Measurements from ENCODE around the gene BACH2. TPM values are rescaled to one million over a fixed set of nuclear protein-coding genes. Genes with fewer than 3 reads are reported as not detected.

BACH2 gene
- total RNA-seq, 1 donor from 2014 or later: 6.4 TPM

DNA sequence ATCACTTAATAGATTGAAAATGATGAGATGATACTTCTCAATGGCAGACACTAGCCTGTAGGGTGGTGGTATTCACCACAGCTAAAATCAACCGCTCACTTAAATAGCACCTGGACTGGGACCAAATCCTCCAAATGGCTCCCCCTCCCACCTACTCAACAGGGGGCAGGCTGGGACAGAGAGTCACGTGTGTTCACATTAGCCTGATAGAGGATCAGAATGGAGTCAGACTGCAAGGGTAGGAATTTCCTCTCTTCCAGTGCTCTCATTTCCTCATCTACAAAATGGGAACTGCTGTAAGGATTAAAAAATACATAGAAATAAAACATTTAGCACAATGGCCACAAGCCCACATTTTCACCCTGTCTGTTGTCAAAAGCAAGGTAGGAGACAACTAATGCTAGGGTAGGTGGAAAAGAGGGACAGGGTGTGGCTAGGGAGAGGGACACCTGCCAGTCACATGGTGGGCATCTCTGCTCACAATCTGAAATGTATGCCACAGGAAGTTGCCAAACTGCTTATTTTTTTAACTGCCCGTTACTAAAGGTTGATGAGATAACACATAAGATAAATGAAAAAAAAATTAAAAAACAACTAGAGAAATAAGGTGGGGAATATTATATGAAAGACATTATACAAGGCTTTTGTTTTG lies 55.3 kb downstream of the BACH2 start:
- DNase-seq (ENCODE audit: extremely low spot score in 2 of 2): no peak
- intact Hi-C loops (cut with DNase I): no loop called here
- Histone ChIP-seq H3K27ac (no peak overlapping the region), H3K9me3 (no peaks in the 10 kb centered on the region), H3K36me3 (no peaks in the 10 kb centered on the region), H3K27me3 (no peaks in the 10 kb centered on the region), H3K4me3 (no peak overlapping the region), H3K4me1 (no peaks in the 10 kb centered on the region)
- no peak for TF ChIP-seq POLR2AphosphoS5 (IDR thresholded peaks at IDR 0.05; ENCODE audit: insufficient read depth in 1 of 2, low read depth in 1 of 2)
- no peak for TF ChIP-seq POLR2A (IDR thresholded peaks at IDR 0.05)
- TF ChIP-seq, protein P1, sequence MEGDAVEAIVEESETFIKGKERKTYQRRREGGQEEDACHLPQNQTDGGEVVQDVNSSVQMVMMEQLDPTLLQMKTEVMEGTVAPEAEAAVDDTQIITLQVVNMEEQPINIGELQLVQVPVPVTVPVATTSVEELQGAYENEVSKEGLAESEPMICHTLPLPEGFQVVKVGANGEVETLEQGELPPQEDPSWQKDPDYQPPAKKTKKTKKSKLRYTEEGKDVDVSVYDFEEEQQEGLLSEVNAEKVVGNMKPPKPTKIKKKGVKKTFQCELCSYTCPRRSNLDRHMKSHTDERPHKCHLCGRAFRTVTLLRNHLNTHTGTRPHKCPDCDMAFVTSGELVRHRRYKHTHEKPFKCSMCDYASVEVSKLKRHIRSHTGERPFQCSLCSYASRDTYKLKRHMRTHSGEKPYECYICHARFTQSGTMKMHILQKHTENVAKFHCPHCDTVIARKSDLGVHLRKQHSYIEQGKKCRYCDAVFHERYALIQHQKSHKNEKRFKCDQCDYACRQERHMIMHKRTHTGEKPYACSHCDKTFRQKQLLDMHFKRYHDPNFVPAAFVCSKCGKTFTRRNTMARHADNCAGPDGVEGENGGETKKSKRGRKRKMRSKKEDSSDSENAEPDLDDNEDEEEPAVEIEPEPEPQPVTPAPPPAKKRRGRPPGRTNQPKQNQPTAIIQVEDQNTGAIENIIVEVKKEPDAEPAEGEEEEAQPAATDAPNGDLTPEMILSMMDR (IDR thresholded peaks at IDR 0.05): no peak

DNA sequence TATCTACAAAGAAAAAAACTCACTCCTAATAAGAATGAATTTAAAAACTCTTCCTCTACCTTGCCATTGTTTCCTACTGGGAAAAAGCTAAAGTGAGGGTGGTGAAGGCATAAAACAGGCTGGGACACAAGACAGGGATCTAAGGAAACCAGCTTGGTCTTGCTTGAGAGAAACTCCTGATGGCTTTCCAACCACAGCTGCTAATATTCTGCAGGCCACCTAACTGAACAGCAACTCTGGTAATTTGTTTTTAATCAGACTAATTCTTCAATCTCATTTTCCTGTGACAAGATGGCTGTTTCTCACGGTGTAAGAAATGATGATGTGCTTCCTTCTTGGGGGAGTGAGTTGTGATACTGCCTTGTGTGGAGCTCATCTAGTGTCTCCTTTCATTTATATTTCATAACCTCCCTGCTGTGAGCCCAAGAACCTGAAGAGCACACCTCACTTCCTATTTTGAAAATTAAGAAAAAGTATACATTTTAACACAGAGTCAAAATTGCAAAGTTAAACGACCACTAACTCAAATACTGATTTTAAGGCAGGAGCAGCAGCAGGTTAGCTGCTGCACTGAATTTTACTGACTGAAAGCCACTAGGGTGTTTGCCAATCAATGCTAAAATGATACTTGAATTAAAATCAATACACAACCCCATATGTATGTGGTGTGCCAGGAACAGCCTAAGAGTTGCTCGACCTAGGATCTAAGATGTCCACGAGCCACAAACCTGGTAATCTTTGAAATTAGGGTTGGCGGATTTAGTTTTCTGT lies 58.0 kb downstream of the BACH2 start:
- Histone ChIP-seq H3K4me1 (no peaks in the 10 kb centered on the region), H3K27me3 (no peaks in the 10 kb centered on the region), H3K4me3 (no peak overlapping the region), H3K36me3 (no peaks in the 10 kb centered on the region), H3K9me3 (no peaks in the 10 kb centered on the region), H3K27ac (no peak overlapping the region)
- TF ChIP-seq POLR2A (IDR thresholded peaks at IDR 0.05) (no peak), POLR2AphosphoS5 (IDR thresholded peaks at IDR 0.05; ENCODE audit: insufficient read depth in 1 of 2, low read depth in 1 of 2) (no peak)
- TF ChIP-seq, protein P1 (IDR thresholded peaks at IDR 0.05): no peak
- intact Hi-C loops (cut with DNase I): no loop called here
- no peak for DNase-seq (ENCODE audit: extremely low spot score in 2 of 2)

DNA sequence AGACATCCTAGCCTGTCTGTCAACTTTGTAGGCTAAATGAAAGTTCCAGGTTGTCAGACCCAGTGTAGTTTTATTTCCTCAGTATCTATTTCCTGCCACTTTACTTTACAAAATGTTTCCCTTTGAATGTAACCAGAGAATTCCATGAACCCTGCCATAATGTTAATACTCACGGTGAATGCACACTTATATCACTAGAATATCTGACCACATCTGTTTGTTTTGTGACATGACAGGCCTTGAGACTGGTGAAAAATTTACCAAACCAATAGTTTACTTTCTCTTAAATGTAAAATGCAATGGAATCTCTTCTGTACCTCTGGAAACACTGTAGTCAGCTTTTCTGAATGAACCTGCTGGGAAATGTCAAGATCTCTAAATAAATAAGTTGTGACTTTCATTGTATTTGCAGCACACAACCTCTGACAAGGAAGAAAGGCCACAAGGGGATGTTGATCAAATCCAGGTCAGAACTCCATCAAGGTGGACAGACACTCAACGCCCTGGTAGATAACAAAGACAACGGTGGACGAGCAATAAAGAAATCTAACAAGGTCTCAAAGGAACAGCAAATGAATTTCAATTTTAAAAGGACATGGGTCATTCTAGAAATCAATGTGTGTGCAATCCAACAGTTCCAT lies 59.2 kb downstream of the BACH2 start:
- no peaks in the 10 kb centered on the region for H3K36me3 ChIP-seq
- H3K27ac ChIP-seq: no peak overlapping the region
- no peak for TF ChIP-seq POLR2AphosphoS5 (IDR thresholded peaks at IDR 0.05; ENCODE audit: insufficient read depth in 1 of 2, low read depth in 1 of 2)
- TF ChIP-seq, protein P1 (IDR thresholded peaks at IDR 0.05): no peak
- TF ChIP-seq POLR2A (IDR thresholded peaks at IDR 0.05): no peak
- no peaks in the 10 kb centered on the region for H3K4me1 ChIP-seq
- no peaks in the 10 kb centered on the region for H3K9me3 ChIP-seq
- no peak for DNase-seq (ENCODE audit: extremely low spot score in 2 of 2)
- intact Hi-C loops (cut with DNase I): no loop called here
- H3K27me3 ChIP-seq: no peaks in the 10 kb centered on the region
- no peak overlapping the region for H3K4me3 ChIP-seq

DNA sequence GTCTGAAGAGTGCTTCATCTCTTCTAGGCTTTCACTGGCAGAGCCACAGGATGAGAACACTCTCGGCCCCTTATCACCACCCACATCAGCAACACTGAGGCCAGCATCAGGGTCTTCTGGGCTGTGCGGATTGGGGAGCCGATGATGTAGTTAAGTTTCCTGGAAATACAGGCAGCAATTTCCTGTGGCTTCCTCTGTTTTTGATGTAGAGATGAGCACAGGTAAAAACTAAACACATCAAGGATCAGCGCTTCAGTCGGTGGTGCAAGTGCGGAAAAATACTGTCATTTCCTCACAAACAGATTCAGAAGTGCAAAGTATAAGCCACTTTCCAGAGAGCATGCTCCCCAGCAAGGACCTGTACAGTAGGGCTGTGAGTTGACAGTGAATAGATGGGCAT lies 62.6 kb downstream of the BACH2 start:
- no peaks in the 10 kb centered on the region for H3K27me3 ChIP-seq
- no peaks in the 10 kb centered on the region for H3K4me1 ChIP-seq
- H3K9me3 ChIP-seq: no peaks in the 10 kb centered on the region
- intact Hi-C loops (cut with DNase I): no loop called here
- TF ChIP-seq POLR2A (IDR thresholded peaks at IDR 0.05) (no peak), POLR2AphosphoS5 (IDR thresholded peaks at IDR 0.05; ENCODE audit: insufficient read depth in 1 of 2, low read depth in 1 of 2) (no peak)
- TF ChIP-seq, protein P1 (IDR thresholded peaks at IDR 0.05): no peak
- no peak overlapping the region for H3K4me3 ChIP-seq
- no peak for DNase-seq (ENCODE audit: extremely low spot score in 2 of 2)
- no peak overlapping the region for H3K27ac ChIP-seq
- H3K36me3 ChIP-seq: no peaks in the 10 kb centered on the region
